MM.1S (cell line): ENCODE results near the gene GPHN.

Experiments
- CTCF ChIP-seq: fragments of 300-600 bp; sonication (generic); IDR thresholded peaks from 2 replicates; pipeline ENCODE4 v1.5.1; 2016; ENCODE audit warnings: antibody characterized with exemption, low read length, mixed read lengths
- EZH2 ChIP-seq: fragments of 300-600 bp; sonication (generic); optimal IDR thresholded peaks from 2 replicates; pipeline ENCODE3; 2017; ENCODE audit warnings: low read depth, mild to moderate bottlenecking, antibody characterized with exemption, low read length, mixed read lengths
- EZH2phosphoT487 ChIP-seq: fragments of 300-600 bp; sonication (generic); IDR thresholded peaks from 2 replicates; pipeline ENCODE4 v1.6.1; 2018; ENCODE audit warnings: antibody characterized with exemption, low read length

GRCh38 chr14:66508846-66509621 lies 1.1 kb downstream of the GPHN start:
- TF ChIP-seq CTCF (no peak), EZH2 (no peak), EZH2phosphoT487 (no peak)
